ENCODE measurements around the gene LPAR2. TPM values are rescaled to one million over a fixed set of nuclear protein-coding genes. Genes with fewer than 3 reads are reported as not detected.

LPAR2 gene
- polyA plus RNA-seq, 1 experiment = 2.2 TPM

- no peaks in the 10 kb centered on the region for H3K27me3 ChIP-seq (ENCODE audit: control insufficient read depth, insufficient read depth, low read length)
- no peak overlapping the region for H3K27ac ChIP-seq (ENCODE audit: low read depth, low read length)
- DNase-seq (ENCODE audit: low read depth, low spot score) = no peak
- no peak for TF ChIP-seq CTCF (IDR thresholded peaks at IDR 0.05; ENCODE audit: low read depth, low read length)
- CTCF ChIA-PET = no interaction called here
- H3K9me3 ChIP-seq (ENCODE audit: control insufficient read depth, insufficient read depth, low read length) = peaks cover 4% of the 10 kb centered on the region; the same call in 1 of the 2 replicates
- POLR2A ChIA-PET = interaction anchor here (0.6 kb wide), 1 partner anchor 19 kb away, joined by 3 read pairs; no protein-coding TSS in a partner anchor
- no peak overlapping the region for H3K4me3 ChIP-seq (ENCODE audit: low read depth, low read length)
Measured at GRCh38 chr19:19626516-19627472, 1.2 kb downstream of the LPAR2 start.

GRCh38 chr19:19624032-19624570, 3.9 kb downstream of the LPAR2 start:
- H3K9me3 ChIP-seq (ENCODE audit: control insufficient read depth, insufficient read depth, low read length) = peaks cover 4% of the 10 kb centered on the region; the same call in 1 of the 2 replicates
- DNase-seq (ENCODE audit: low read depth, low spot score) = no peak
- no peak overlapping the region for H3K27ac ChIP-seq (ENCODE audit: low read depth, low read length)
- no peak overlapping the region for H3K4me3 ChIP-seq (ENCODE audit: low read depth, low read length)
- CTCF ChIA-PET = no interaction called here
- H3K27me3 ChIP-seq (ENCODE audit: control insufficient read depth, insufficient read depth, low read length) = no peaks in the 10 kb centered on the region
- POLR2A ChIA-PET = no interaction called here
- no peak for TF ChIP-seq CTCF (IDR thresholded peaks at IDR 0.05; ENCODE audit: low read depth, low read length)

GRCh38 chr19:19623383-19623782, 4.6 kb downstream of the LPAR2 start:
- ChIA-PET POLR2A (no interaction called here), CTCF (interaction anchor here (0.6 kb wide), 1 partner anchor 21 kb away, joined by 18 read pairs; no protein-coding TSS in a partner anchor)
- H3K27me3 ChIP-seq (ENCODE audit: control insufficient read depth, insufficient read depth, low read length) = no peaks in the 10 kb centered on the region
- H3K27ac ChIP-seq (ENCODE audit: low read depth, low read length) = no peak overlapping the region
- DNase-seq (ENCODE audit: low read depth, low spot score) = no peak
- H3K9me3 ChIP-seq (ENCODE audit: control insufficient read depth, insufficient read depth, low read length) = no peaks in the 10 kb centered on the region; the same call in 1 of the 2 replicates
- H3K4me3 ChIP-seq (ENCODE audit: low read depth, low read length) = no peak overlapping the region
- no peak for TF ChIP-seq CTCF (IDR thresholded peaks at IDR 0.05; ENCODE audit: low read depth, low read length)

GRCh38 chr19:19619849-19620210, 8.2 kb downstream of the LPAR2 start:
- no peak overlapping the region for H3K27ac ChIP-seq (ENCODE audit: low read depth, low read length)
- no peak overlapping the region for H3K4me3 ChIP-seq (ENCODE audit: low read depth, low read length)
- TF ChIP-seq CTCF (IDR thresholded peaks at IDR 0.05; ENCODE audit: low read depth, low read length) = no peak
- H3K27me3 ChIP-seq (ENCODE audit: control insufficient read depth, insufficient read depth, low read length) = no peaks in the 10 kb centered on the region
- ChIA-PET CTCF (interaction anchor here (0.9 to 1.4 kb wide), 2 partner anchors 64 to 65 kb away, joined by 3 to 4 read pairs; no protein-coding TSS in a partner anchor), POLR2A (no interaction called here)
- H3K9me3 ChIP-seq (ENCODE audit: control insufficient read depth, insufficient read depth, low read length) = no peaks in the 10 kb centered on the region; the same call in 1 of the 2 replicates
- no peak for DNase-seq (ENCODE audit: low read depth, low spot score)

Data from AG04450 (cell line).